Measurements from ENCODE around the gene DPP9. TPM values are rescaled to one million over a fixed set of nuclear protein-coding genes. Genes with fewer than 3 reads are reported as not detected.

Gene DPP9
- total and polyA plus RNA-seq, 2 of the 13 experiments (the other 11 are each of a cell fraction or from before 2014, with no cell fraction given) = 8.4 to 25.8 TPM

GRCh38 chr19:4709440-4710280 is 14.0 kb downstream of the DPP9 start:
- in situ Hi-C loops (cut with HindIII; ENCODE audit: extremely low pct_ligation_motif_present, low pct_unique_long_range_greater_than_20kb) (no loop called here), intact Hi-C loops (cut with micrococcal nuclease; ENCODE audit: unreplicated experiment) (no loop called here)
- no peak for DNase-seq (ENCODE audit: low spot score)
- BruUV-seq (replicated peaks) = no TSS peak
- Histone ChIP-seq H3K36me3 (replicated peaks in 1 of 2; ENCODE audit: control insufficient read depth in 1 of 2, insufficient read depth in 2 of 2, low read length in 2 of 2) (peaks cover 22 to 42% of the 10 kb centered on the region in 2 experiments; a peak in 4 of 5 replicates), H3K27me3 (ENCODE audit: control insufficient read depth in 1 of 2, insufficient read depth in 2 of 2, low read length in 2 of 2) (no peaks in the 10 kb centered on the region), H3K79me2 (ENCODE audit: insufficient read depth, low read length) (no peaks in the 10 kb centered on the region), H3K4me3 (replicated peaks in 1 of 3; ENCODE audit: insufficient read depth in 1 of 3, low read depth in 2 of 3, low read length in 3 of 3) (no peak overlapping the region), H3K27ac (ENCODE audit: extremely low read length, insufficient read depth, low read length) (no peak overlapping the region), H4K20me1 (ENCODE audit: insufficient read depth, low read length) (no peaks in the 10 kb centered on the region), H2AFZ (ENCODE audit: low read length) (no peak overlapping the region), H3K4me2 (ENCODE audit: low read depth, low read length) (no peak overlapping the region), H3K9ac (ENCODE audit: insufficient read depth, low read depth, low read length) (no peak overlapping the region), H3K4me1 (ENCODE audit: insufficient read depth, low read length) (peaks cover 51% of the 10 kb centered on the region), H3K9me3 (ENCODE audit: low read length) (no peaks in the 10 kb centered on the region)
- POLR2A ChIA-PET = no interaction called here
- WGBS (ENCODE audit: low lambda C conversion rate) = 97% methylated on average over 18 of the region's 20 CpGs
- CTCF ChIA-PET (ENCODE audit: low intra/inter-chr PET ratio, low total read pairs) = no interaction called here
- FAIRE-seq = no peak
- ATAC-seq = no peak
- TF ChIP-seq ZFP90 (CRISPR knock-in tag; IDR thresholded peaks at IDR 0.05; ENCODE audit: borderline replicate concordance) = no peak
- no peak for TF ChIP-seq PRDM4 (CRISPR knock-in tag; IDR thresholded peaks at IDR 0.05; ENCODE audit: borderline replicate concordance)
- no peak for TF ChIP-seq MTF2 (CRISPR knock-in tag; IDR thresholded peaks at IDR 0.05; ENCODE audit: borderline replicate concordance)
- TF ChIP-seq RBM22 (optimal IDR thresholded peaks at IDR 0.05; ENCODE audit: low read length) = peak; percentile 32
- TF ChIP-seq ZNF792 (CRISPR knock-in tag; IDR thresholded peaks at IDR 0.05) = no peak
- TF ChIP-seq KMT2A (CRISPR knock-in tag; IDR thresholded peaks at IDR 0.05) = no peak
- TF ChIP-seq HNF1B (CRISPR knock-in tag; IDR thresholded peaks at IDR 0.05) = no peak
- peak; percentile 45 for TF ChIP-seq AGO2 (optimal IDR thresholded peaks at IDR 0.05; ENCODE audit: low read depth, low read length)
- TF ChIP-seq RBFOX2 (IDR thresholded peaks at IDR 0.05; ENCODE audit: low read depth, low read length) = 0 out of 2 replicates have a peak, but pooled peaks have one; percentile 48
- no peak for TF ChIP-seq MAX (IDR thresholded peaks at IDR 0.05)
- no peak for TF ChIP-seq ZFP82 (CRISPR knock-in tag; IDR thresholded peaks at IDR 0.05; ENCODE audit: borderline replicate concordance)
- no peak for TF ChIP-seq HMGA1 (CRISPR knock-in tag; conservative IDR thresholded peaks at IDR 0.05)
- TF ChIP-seq LCORL (IDR thresholded peaks at IDR 0.05) = no peak
- TF ChIP-seq LCORL (CRISPR knock-in tag; IDR thresholded peaks at IDR 0.05) = no peak
- TF ChIP-seq ZFP91 (CRISPR knock-in tag; IDR thresholded peaks at IDR 0.05; ENCODE audit: borderline replicate concordance) = peak; percentile 28; the same call in 1 of the 2 replicates
- TF ChIP-seq ARID2 (CRISPR knock-in tag; IDR thresholded peaks at IDR 0.05; ENCODE audit: borderline replicate concordance) = no peak
- TF ChIP-seq HIC2 (CRISPR knock-in tag; IDR thresholded peaks at IDR 0.05; ENCODE audit: low read depth) = no peak
